GM21529 (cell line): ENCODE data around the gene PTTG2.
"Not testable (repeated sequence)": the region's sequence is repeated elsewhere in the genome, so short reads cannot be mapped to it uniquely, and the experiment has no call there.

Experiments
- ATAC-seq: cut with Tn5 transposase; IDR thresholded peaks from one replicate; pipeline ENCODE4 v1.9.1; 2021; ENCODE audit not compliant: unreplicated experiment

The PTTG2 gene

GRCh38 chr4:37960098-37960497 lies at the start of gene PTTG2:
TSS of gene PTTG2 (plus strand) at chr4:37960398. CDS start at chr4:37960435, 37 bp downstream.
- ATAC-seq: no peak

- no peak for ATAC-seq
These were observed 45.7 kb upstream of the PTTG2 start for GRCh38 chr4:37914539-37914938.

GRCh38 chr4:37917388-37917787 lies 42.8 kb upstream of the PTTG2 start:
- no peak for ATAC-seq

DNA sequence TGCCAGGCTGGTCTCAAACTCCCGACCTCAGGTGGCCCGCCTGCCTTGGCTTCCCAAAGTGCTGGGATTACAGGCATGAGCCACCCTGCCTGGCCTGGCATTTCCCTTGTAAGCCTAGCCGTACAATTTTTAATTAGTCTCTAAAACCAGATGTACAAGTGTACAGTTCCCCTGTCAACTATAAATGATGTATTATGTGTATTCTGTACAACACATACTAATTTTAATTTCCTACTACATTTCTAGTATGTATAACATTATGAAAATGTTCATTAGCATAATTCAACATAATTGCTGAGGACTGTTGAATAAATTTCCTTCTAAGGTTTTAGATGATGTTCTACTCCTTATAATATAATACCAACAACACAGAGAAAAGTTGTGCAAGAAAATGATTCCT lies 41.5 kb upstream of the PTTG2 start:
- no peak for ATAC-seq

DNA sequence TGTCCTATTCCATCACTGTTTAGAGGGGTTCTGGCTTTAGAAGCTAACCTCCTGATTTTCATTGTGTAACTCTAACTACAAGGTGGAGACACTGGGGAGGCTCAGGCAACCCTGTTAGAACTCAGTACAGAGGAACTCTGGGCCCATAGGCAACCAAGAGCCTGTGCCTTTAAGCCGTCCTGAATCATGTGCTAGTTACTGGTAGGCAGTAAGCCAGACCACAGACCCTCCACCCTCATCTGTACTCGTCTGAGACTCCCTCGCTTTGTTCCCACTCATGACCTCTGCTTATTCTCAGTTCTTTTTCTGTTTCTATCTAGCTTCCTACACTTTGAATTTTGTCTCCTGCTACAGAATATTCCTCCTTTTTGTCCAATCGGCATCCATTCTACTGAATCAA lies 37.9 kb upstream of the PTTG2 start:
- no peak for ATAC-seq

DNA sequence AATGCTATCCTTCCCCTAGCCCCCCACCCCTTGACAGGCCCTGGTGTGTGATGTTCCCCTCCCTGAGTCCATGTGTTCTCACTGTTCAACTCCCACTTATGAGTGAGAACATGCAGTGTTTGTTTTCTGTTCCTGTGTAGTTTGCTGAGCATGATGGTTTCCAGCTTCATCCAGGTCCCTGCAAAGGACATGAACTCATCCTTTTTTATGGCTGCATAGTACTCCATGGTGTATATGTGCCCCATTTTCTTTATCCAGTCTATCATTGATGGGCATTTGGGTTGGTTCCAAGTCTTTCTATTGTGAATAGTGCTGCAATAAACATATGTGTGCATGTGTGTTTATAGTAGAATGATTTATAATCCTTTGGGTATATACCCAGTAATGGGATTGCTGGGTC lies 37.1 kb upstream of the PTTG2 start:
- ATAC-seq: not testable (repeated sequence)

DNA sequence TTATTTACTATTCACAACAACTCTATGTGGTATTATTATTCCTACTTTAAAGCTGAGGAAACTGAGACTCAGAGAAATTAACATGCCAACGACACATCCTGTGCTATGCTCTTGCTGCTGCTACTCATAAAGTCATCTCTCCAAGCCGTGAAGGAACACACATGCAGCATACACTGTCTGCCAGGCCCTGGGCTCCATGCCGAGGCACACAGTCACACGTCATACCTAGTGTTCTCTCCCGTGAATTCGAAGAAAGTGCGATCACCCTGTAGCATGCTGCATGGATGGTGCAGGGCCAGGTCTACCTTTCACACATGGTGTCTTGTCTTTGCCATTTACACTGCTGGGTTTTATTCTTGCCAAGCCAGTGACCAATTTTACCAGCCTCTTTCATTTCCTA lies 35.3 kb upstream of the PTTG2 start:
- ATAC-seq: no peak

- ATAC-seq: no peak
These were observed 32.8 kb upstream of the PTTG2 start for GRCh38 chr4:37927434-37927833.

DNA sequence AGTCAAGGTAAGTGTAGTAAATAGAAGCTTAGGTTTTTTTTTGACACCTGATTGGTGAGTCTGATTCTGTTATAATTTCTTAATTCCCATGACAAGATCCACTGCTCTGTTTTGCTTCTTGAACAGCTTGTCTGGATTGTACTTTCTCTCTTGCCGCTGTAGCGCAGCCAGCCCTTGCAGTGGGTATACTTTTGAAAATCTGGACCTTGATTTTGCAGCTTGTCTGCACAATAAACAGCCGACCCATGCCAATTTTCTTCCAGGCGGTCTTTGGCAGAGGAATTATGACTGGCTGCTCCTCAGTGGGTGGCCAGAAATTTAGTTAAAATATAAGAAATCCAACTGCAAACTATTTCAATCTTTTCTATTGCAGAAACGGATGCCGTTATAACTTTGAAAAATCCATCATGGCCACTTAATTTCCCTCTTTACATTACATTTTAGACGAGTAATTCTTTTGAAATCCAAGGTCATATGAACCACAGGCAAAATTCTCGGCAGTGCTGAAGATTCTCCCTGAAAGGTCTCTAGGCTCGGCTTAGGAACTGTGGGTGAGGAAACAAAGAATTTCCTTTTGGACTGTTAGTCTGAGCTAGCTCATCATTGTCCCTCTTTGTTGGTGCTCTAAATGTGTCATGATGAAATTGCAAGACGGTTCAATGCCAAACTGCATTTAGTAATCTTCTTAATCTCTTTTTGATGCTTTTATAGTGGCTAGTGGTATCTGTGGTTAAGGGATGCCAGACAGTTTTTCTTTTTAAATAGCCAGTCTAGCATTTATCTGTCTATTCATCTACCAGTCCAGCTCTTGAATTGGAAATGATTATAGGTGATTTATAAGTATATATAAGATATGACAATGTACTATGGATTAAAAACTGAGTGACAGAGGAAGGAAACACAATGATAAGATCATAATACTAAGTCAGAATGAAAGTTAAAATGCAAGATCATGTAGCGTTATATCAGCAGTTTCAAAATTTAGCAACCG lies 31.5 kb upstream of the PTTG2 start:
- ATAC-seq: no peak

GRCh38 chr4:37934096-37934495 lies 26.1 kb upstream of the PTTG2 start:
- ATAC-seq: no peak

GRCh38 chr4:37934609-37935008 lies 25.6 kb upstream of the PTTG2 start:
- ATAC-seq: no peak

DNA sequence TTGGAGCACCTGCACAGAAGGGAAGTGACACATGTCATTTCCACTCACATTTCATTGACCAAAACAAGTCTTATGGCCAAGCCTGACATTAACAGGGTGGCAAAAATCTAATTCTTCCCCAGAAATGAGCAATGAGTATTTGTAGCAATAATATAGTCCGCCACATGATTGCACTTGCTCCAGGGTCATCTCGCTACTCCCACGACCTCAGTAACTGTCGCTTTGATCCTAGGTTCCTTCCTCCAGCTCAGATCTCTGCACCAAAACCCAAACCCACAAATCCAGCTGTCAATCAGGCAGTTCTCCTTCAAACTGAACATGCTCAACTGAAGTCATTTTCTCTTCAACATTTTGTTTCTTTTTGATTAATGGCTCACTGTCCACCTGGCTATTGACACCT lies 25.2 kb upstream of the PTTG2 start:
- no peak for ATAC-seq

- no peak for ATAC-seq
These were observed 23.2 kb upstream of the PTTG2 start for GRCh38 chr4:37936889-37937498.

DNA sequence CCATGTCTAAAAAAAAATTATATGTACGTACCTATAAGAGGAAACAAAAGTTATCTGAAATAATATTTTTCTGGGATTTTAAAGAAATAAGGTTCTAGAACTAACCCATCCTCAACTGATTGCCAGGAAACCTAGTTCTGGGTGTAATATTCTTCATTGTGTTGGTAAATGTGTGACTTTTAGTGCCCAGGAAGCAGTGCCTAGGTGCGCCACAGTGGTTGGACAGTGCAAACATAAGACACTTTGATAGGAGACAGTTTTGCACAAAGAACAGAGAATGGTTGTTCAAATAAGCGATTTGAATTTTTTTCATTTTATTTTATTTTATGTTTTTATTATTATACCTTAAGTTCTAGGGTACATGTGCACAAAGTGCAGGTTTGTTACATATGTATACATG lies 22.0 kb upstream of the PTTG2 start:
- ATAC-seq: no peak

DNA sequence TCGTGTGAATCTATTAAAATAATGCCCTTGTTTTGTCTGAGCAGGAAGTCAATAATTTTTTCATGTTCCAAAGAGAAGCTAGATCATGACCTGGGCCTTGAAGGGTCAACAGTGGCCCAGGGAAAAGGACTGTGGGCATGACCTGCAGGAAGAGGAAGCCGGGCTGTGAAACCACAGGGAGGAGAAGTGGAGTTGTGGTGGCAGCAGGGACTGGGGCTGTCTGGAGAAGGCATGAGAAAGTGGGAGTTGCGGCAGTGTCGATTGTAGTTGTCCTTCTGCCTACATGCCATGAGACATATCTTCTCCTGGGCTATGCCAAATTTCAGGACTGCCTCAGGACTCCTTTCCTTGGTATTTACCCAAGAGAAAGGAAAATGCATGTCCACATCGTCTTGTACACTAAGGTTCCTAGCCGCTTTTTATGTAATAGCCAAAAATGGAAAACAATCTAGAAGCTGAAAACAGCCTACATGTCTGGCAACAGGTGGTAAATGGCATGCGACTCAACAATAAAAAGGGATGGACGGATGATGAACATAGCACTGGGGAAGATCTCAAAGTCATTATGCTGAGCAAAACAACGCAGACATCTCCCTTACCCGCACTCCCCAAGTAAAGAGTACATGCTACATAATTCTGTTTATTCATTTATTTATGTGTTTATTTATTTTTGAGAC lies 13.6 kb upstream of the PTTG2 start:
- no peak for ATAC-seq

- ATAC-seq: no peak
These were observed 11.7 kb upstream of the PTTG2 start for GRCh38 chr4:37948542-37948941.

- no peak for ATAC-seq
These were observed 10.4 kb upstream of the PTTG2 start for GRCh38 chr4:37949636-37950426.

DNA sequence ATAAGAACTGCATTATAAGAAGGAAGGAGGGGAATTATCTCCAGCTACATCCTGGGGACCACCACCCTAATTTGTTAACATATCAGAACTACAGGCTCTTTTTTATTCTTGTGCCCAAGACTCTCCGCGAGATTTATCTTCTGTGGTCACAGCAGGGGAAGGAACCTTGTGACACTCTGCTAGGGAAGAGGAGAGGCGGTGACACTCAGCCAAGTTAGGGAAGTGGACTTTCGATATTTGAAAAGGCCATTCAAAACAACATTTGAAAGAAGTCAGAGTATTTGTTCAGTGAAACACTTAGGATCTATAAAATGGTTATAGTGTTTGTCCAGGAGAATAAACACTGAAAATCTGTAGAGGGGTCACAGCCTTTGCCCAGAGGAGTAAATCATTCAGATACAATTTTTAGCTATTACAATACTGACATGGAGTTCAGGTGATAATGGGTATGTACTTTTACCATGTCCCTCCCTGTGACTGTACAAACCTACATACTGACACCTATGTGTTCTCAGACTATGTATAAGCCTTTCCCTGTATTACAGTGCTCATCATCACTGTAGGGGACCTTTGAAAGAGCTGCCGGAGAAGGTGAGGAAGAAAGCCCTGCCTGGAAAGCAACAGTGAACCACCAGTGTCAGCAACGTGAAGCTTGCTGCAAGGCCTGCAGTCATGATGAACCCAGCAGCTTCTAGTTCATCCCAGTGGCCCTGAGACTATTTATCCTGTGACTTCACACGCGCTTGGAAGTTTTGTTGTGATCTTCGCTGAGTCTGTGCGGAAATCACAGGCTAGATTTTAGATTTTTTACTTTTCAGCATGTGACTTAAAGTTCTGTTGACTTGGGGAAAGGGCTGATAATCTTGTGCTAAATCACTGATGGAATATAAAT lies 8.5 kb upstream of the PTTG2 start:
- no peak for ATAC-seq

- no peak for ATAC-seq
These were observed 7.0 kb upstream of the PTTG2 start for GRCh38 chr4:37953156-37953555.
